Fibroblast of lung (primary cell): ENCODE results near the gene ABCC6. TPM values are rescaled to one million over a fixed set of nuclear protein-coding genes. Genes with fewer than 3 reads are reported as not detected.

Experiments used
- DNase-seq, 2 donors: peaks; one replicate each; pipeline versions ENCODE4 v3.0.0 to v3.0.0-alpha.2; 2010; ENCODE audit warnings: low read depth in 2 of 2
- H2AFZ ChIP-seq: 2 replicates; pipeline ENCODE4 v1.5.1; 2012; ENCODE audit warnings: low read length, control low read depth, inconsistent platforms
- H3K27ac ChIP-seq: 2 replicates; pipeline ENCODE4 v1.5.1; 2011; ENCODE audit warnings: low read length, control low read depth; ENCODE audit not compliant: insufficient read depth
- H3K27me3 ChIP-seq: 2 replicates; pipeline ENCODE4 v1.5.1; 2011; ENCODE audit warnings: mild to moderate bottlenecking, low read length; ENCODE audit not compliant: control insufficient read depth, insufficient read depth
- H3K36me3 ChIP-seq: 2 replicates; pipeline ENCODE4 v1.5.1; 2011; ENCODE audit warnings: low read length; ENCODE audit not compliant: control insufficient read depth, insufficient read depth
- H3K4me1 ChIP-seq: 2 replicates; pipeline ENCODE4 v1.5.1; 2011; ENCODE audit warnings: low read length; ENCODE audit not compliant: control insufficient read depth, insufficient read depth; ENCODE audit errors: extremely low read depth
- H3K4me2 ChIP-seq: 2 replicates; pipeline ENCODE4 v1.5.1; 2011; ENCODE audit warnings: low read length, control low read depth; ENCODE audit not compliant: insufficient read depth; ENCODE audit errors: extremely low read depth
- H3K4me3 ChIP-seq, 4 experiments: fragments of 200-600 bp in 1 of 4; sonication (generic) in 1 of 4; replicated peaks in 1 of 4; 2 replicates each; pipeline ENCODE4 v1.5.1; 2011 to 2016; ENCODE audit warnings: low read length in 4 of 4, low read depth in 3 of 4, mild to moderate bottlenecking in 3 of 4, control low read depth in 2 of 4, inconsistent platforms in 1 of 4, mixed read lengths in 1 of 4; ENCODE audit not compliant: insufficient read depth in 1 of 4; ENCODE audit errors: control extremely low read depth in 1 of 4
- H3K79me2 ChIP-seq: 2 replicates; pipeline ENCODE4 v1.5.1; 2012; ENCODE audit warnings: mild to moderate bottlenecking, low read length, inconsistent platforms; ENCODE audit not compliant: control insufficient read depth, insufficient read depth
- H3K9ac ChIP-seq: 2 replicates; pipeline ENCODE4 v1.5.1; 2011; ENCODE audit warnings: mild to moderate bottlenecking, low read length, control low read depth; ENCODE audit not compliant: insufficient read depth
- H3K9me3 ChIP-seq: 2 replicates; pipeline ENCODE4 v1.5.1; 2012; ENCODE audit warnings: low read depth, low read length; ENCODE audit not compliant: control insufficient read depth, insufficient read depth
- H4K20me1 ChIP-seq: 2 replicates; pipeline ENCODE4 v1.5.1; 2011; ENCODE audit warnings: low read length; ENCODE audit not compliant: control insufficient read depth, insufficient read depth; ENCODE audit errors: extremely low read depth
- CTCF ChIP-seq, 2 donors: IDR thresholded peaks in 1 of 2; conservative IDR thresholded peaks in 1 of 2; 1 replicate in 1 of 2; 2 replicates in 1 of 2; pipeline ENCODE4 v1.5.1; 2011 to 2012; ENCODE audit warnings: low read length in 2 of 2, control low read depth in 1 of 2, inconsistent platforms in 1 of 2, low read depth in 1 of 2, mild to moderate bottlenecking in 1 of 2
- EZH2 ChIP-seq: IDR thresholded peaks from 2 replicates; pipeline ENCODE4 v1.5.1; 2012; ENCODE audit warnings: low read length, control low read depth, mild to moderate bottlenecking; ENCODE audit errors: missing control alignments
- polyA plus RNA-seq, 2 donors: library from polyadenylated mRNA; depleted of rRNA in 1 of 2; stranded (reverse) in 1 of 2; unstranded in 1 of 2; fragments of >200 nt; gene quantifications; 2 replicates each; pipeline ENCODE4 v1.2.1, GENCODE V29; 2011 to 2012; ENCODE audit warnings: missing spikeins in 1 of 2
- total RNA-seq: library from RNA; depleted of rRNA; stranded (reverse); fragments of >200 nt; gene quantifications from 2 replicates; pipeline ENCODE4 v1.2.1, GENCODE V29; 2014

The ABCC6 gene
- total and polyA plus RNA-seq, 2 donors (not counting 1 experiment from before 2014, with no cell fraction given), result 0.87 to 6.3 TPM

GRCh38 chr16:16120382-16121184 is 102.7 kb downstream of the ABCC6 start:
- H4K20me1 ChIP-seq, result no peaks in the 10 kb centered on the region
- no peak overlapping the region for H2AFZ ChIP-seq
- H3K27ac ChIP-seq, result no peak overlapping the region
- H3K4me1 ChIP-seq, result no peaks in the 10 kb centered on the region
- H3K4me3 ChIP-seq, result no peak overlapping the region
- no peaks in the 10 kb centered on the region for H3K79me2 ChIP-seq
- H3K4me2 ChIP-seq, result no peak overlapping the region
- peak in 1 of 2 donors; percentile 40 for DNase-seq
- no peak for TF ChIP-seq CTCF (conservative IDR thresholded peaks at IDR 0.05 in 1 of 2, IDR thresholded peaks at IDR 0.05 in 1 of 2; ENCODE audit: low read depth in 1 of 2, low read length in 2 of 2)
- no peak for TF ChIP-seq EZH2
- H3K9me3 ChIP-seq, result no peaks in the 10 kb centered on the region
- H3K36me3 ChIP-seq, result peaks cover 29% of the 10 kb centered on the region
- H3K9ac ChIP-seq, result no peak overlapping the region
- no peaks in the 10 kb centered on the region for H3K27me3 ChIP-seq

- Histone ChIP-seq H3K4me3 (no peak overlapping the region), H3K27ac (no peak overlapping the region), H3K27me3 (no peaks in the 10 kb centered on the region), H3K9me3 (no peaks in the 10 kb centered on the region), H3K9ac (no peak overlapping the region), H2AFZ (no peak overlapping the region), H3K36me3 (peaks cover 28% of the 10 kb centered on the region), H3K4me1 (no peaks in the 10 kb centered on the region), H4K20me1 (no peaks in the 10 kb centered on the region), H3K4me2 (no peak overlapping the region), H3K79me2 (no peaks in the 10 kb centered on the region)
- no peak for DNase-seq
- no peak for TF ChIP-seq CTCF (conservative IDR thresholded peaks at IDR 0.05 in 1 of 2, IDR thresholded peaks at IDR 0.05 in 1 of 2; ENCODE audit: low read depth in 1 of 2, low read length in 2 of 2)
- TF ChIP-seq EZH2, result no peak
Observed at GRCh38 chr16:16120044-16120381, 103.3 kb downstream of the ABCC6 start.

GRCh38 chr16:16118337-16118736 is 105.0 kb downstream of the ABCC6 start:
- Histone ChIP-seq H3K9ac (no peak overlapping the region), H3K4me3 (no peak overlapping the region), H4K20me1 (no peaks in the 10 kb centered on the region), H2AFZ (no peak overlapping the region), H3K9me3 (no peaks in the 10 kb centered on the region), H3K27ac (no peak overlapping the region), H3K4me1 (no peaks in the 10 kb centered on the region), H3K79me2 (no peaks in the 10 kb centered on the region), H3K27me3 (no peaks in the 10 kb centered on the region), H3K4me2 (no peak overlapping the region), H3K36me3 (peaks cover 35% of the 10 kb centered on the region)
- TF ChIP-seq CTCF (conservative IDR thresholded peaks at IDR 0.05 in 1 of 2, IDR thresholded peaks at IDR 0.05 in 1 of 2; ENCODE audit: low read depth in 1 of 2, low read length in 2 of 2) (no peak), EZH2 (no peak)
- DNase-seq, result no peak
